Bronchial epithelial cell (primary cell): ENCODE measurements around the gene OPRL1. TPM values are rescaled to one million over a fixed set of nuclear protein-coding genes. Genes with fewer than 3 reads are reported as not detected.
"Not testable (repeated sequence)": the region's sequence is repeated elsewhere in the genome, so short reads cannot be mapped to it uniquely, and the experiment has no call there.

Experiments
- DNase-seq: peaks from one replicate; pipeline ENCODE4 v3.0.0-alpha.2; 2010; ENCODE audit warnings: low read depth
- FAIRE-seq: peaks from 2 replicates; lab custom pipeline; 2011; peaks lifted over from hg19 to GRCh38; lab: Jason Lieb, UNC
- H3K27me3 ChIP-seq: 2 replicates; pipeline ENCODE4 v1.5.1; 2011; ENCODE audit warnings: low read length; ENCODE audit not compliant: control insufficient read depth, insufficient read depth
- H3K36me3 ChIP-seq: 2 replicates; pipeline ENCODE4 v1.5.1; 2011; ENCODE audit warnings: low read length; ENCODE audit not compliant: control insufficient read depth, insufficient read depth
- H3K4me3 ChIP-seq: 2 replicates; pipeline ENCODE4 v1.5.1; 2011; ENCODE audit warnings: mild to moderate bottlenecking, low read depth, low read length, control low read depth
- CTCF ChIP-seq: IDR thresholded peaks from 2 replicates; pipeline ENCODE4 v1.5.1; 2011; ENCODE audit warnings: mild to moderate bottlenecking, moderate library complexity, low read length, control low read depth, inconsistent platforms; ENCODE audit not compliant: insufficient read depth, severe bottlenecking
- total RNA-seq: library from RNA; depleted of rRNA; stranded (reverse); fragments of >200 nt; gene quantifications from 2 replicates; pipeline ENCODE4 v1.2.1, GENCODE V29; 2014

The OPRL1 gene
- total RNA-seq, 1 donor from 2014 or later: under 0.01 TPM

- Histone ChIP-seq H3K4me3 (no peak overlapping the region), H3K36me3 (no peaks in the 10 kb centered on the region), H3K27me3 (no peaks in the 10 kb centered on the region)
- DNase-seq (no peak), FAIRE-seq (no peak)
- no peak for TF ChIP-seq CTCF
Measured at GRCh38 chr20:64116016-64116415, 36.1 kb downstream of the OPRL1 start.

- Histone ChIP-seq H3K27me3 (no peaks in the 10 kb centered on the region), H3K4me3 (no peak overlapping the region), H3K36me3 (no peaks in the 10 kb centered on the region)
- TF ChIP-seq CTCF: no peak
- FAIRE-seq (no peak), DNase-seq (no peak)
Measured at GRCh38 chr20:64116541-64117431, 36.9 kb downstream of the OPRL1 start.

DNA sequence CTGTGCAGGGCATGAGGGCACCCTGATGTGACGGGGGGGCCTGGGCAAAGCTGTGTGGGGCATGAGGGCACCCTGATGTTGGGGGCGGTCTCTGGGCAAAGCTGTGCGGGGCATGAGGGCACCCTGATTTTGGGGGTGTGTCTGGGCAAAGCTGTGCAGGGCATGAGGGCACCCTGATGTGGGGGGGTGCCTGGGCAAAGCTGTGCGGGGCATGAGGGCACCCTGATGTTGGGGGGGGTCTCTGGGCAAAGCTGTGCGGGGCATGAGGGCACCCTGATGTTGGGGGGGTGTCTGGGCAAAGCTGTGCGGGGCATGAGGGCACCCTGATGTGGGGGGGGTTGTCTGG, 37.5 kb downstream of the OPRL1 start:
- not testable (repeated sequence) for H3K36me3 ChIP-seq, FAIRE-seq, H3K4me3 ChIP-seq, H3K27me3 ChIP-seq, DNase-seq

GRCh38 chr20:64119301-64119680, 39.4 kb downstream of the OPRL1 start:
- FAIRE-seq: no peak
- H3K27me3 ChIP-seq: no peaks in the 10 kb centered on the region

GRCh38 chr20:64119681-64120341, 39.9 kb downstream of the OPRL1 start:
- no peak for DNase-seq
- FAIRE-seq: no peak
- H3K4me3 ChIP-seq: no peak overlapping the region

More at GRCh38 chr20:64119301-64119680, 39.4 kb downstream of the OPRL1 start:
- no peak for TF ChIP-seq CTCF
- no peak for DNase-seq
- H3K4me3 ChIP-seq: no peak overlapping the region
- H3K36me3 ChIP-seq: no peaks in the 10 kb centered on the region

More at GRCh38 chr20:64119681-64120341, 39.9 kb downstream of the OPRL1 start:
- no peak for TF ChIP-seq CTCF
- Histone ChIP-seq H3K36me3 (no peaks in the 10 kb centered on the region), H3K27me3 (no peaks in the 10 kb centered on the region)
